Fibroblast of skin of scalp (primary cell): ENCODE results near the gene HS3ST2.
"Not testable (repeated sequence)": the region's sequence is repeated elsewhere in the genome, so short reads cannot be mapped to it uniquely, and the experiment has no call there.

Experiments
- DNase-seq: peaks from one replicate; pipeline ENCODE4 v3.0.0-alpha.2; 2013

HS3ST2 gene

GRCh38 chr16:22813223-22813947 lies 577 bp upstream of the HS3ST2 start:
- DNase-seq = peak; percentile 51

GRCh38 chr16:22814711-22815105 lies 746 bp downstream of the HS3ST2 start:
- no peak for DNase-seq

GRCh38 chr16:22815863-22816262 lies 1.9 kb downstream of the HS3ST2 start:
- DNase-seq = no peak

- no peak for DNase-seq
Measured at GRCh38 chr16:22816475-22816874, 2.5 kb downstream of the HS3ST2 start.

GRCh38 chr16:22818736-22819135 lies 4.8 kb downstream of the HS3ST2 start:
- not testable (repeated sequence) for DNase-seq

GRCh38 chr16:22838681-22839080 lies 24.7 kb downstream of the HS3ST2 start:
- no peak for DNase-seq

GRCh38 chr16:22842031-22842430 lies 28.1 kb downstream of the HS3ST2 start:
- DNase-seq = not testable (repeated sequence)

- DNase-seq = no peak
Measured at GRCh38 chr16:22843122-22843521, 29.2 kb downstream of the HS3ST2 start.

- DNase-seq = no peak
Measured at GRCh38 chr16:22843856-22844255, 29.9 kb downstream of the HS3ST2 start.

- DNase-seq = no peak
Measured at GRCh38 chr16:22844416-22844815, 30.5 kb downstream of the HS3ST2 start.

GRCh38 chr16:22847100-22847499 lies 33.1 kb downstream of the HS3ST2 start:
- DNase-seq = no peak

GRCh38 chr16:22847690-22848089 lies 33.7 kb downstream of the HS3ST2 start:
- DNase-seq = no peak

GRCh38 chr16:22848451-22848850 lies 34.5 kb downstream of the HS3ST2 start:
- DNase-seq = no peak

GRCh38 chr16:22849517-22849916 lies 35.6 kb downstream of the HS3ST2 start:
- DNase-seq = no peak

GRCh38 chr16:22855231-22855630 lies 41.3 kb downstream of the HS3ST2 start:
- DNase-seq = no peak

GRCh38 chr16:22857296-22858025 lies 43.5 kb downstream of the HS3ST2 start:
- DNase-seq = no peak

GRCh38 chr16:22859925-22860324 lies 46.0 kb downstream of the HS3ST2 start:
- DNase-seq = no peak

- DNase-seq = no peak
Measured at GRCh38 chr16:22861580-22861979, 47.6 kb downstream of the HS3ST2 start.

- DNase-seq = no peak
Measured at GRCh38 chr16:22862046-22862445, 48.1 kb downstream of the HS3ST2 start.

- no peak for DNase-seq
Measured at GRCh38 chr16:22864375-22864774, 50.4 kb downstream of the HS3ST2 start.

GRCh38 chr16:22868593-22869224 lies 54.7 kb downstream of the HS3ST2 start:
- DNase-seq = no peak

GRCh38 chr16:22871861-22872260 lies 57.9 kb downstream of the HS3ST2 start:
- no peak for DNase-seq

GRCh38 chr16:22874394-22874793 lies 60.4 kb downstream of the HS3ST2 start:
- no peak for DNase-seq

GRCh38 chr16:22878955-22879354 lies 65.0 kb downstream of the HS3ST2 start:
- DNase-seq = no peak
